Measurements from ENCODE around the gene ATAD2B. TPM values are rescaled to one million over a fixed set of nuclear protein-coding genes. Genes with fewer than 3 reads are reported as not detected.

The ATAD2B gene
- total RNA-seq, 1 experiment from 2014 or later = 34.5 TPM

GRCh38 chr2:23859983-23860382 is 66.9 kb downstream of the ATAD2B start:
- peaks cover 7% of the 10 kb centered on the region for H3K4me1 ChIP-seq (ENCODE audit: low read length)
- peaks cover 14% of the 10 kb centered on the region; the same call in 1 of the 2 replicates for H3K36me3 ChIP-seq (ENCODE audit: insufficient read depth, low read length)
- H3K9ac ChIP-seq (ENCODE audit: low read length) = no peak overlapping the region
- H3K27ac ChIP-seq (ENCODE audit: low read length) = no peak overlapping the region
- peaks cover 4% of the 10 kb centered on the region; the same call in 1 of the 2 replicates for H3K79me2 ChIP-seq (ENCODE audit: low read length)
- no peak overlapping the region for H2AFZ ChIP-seq (ENCODE audit: low read length)
- H4K20me1 ChIP-seq (ENCODE audit: insufficient read depth, low read depth, low read length) = no peaks in the 10 kb centered on the region
- no peak for DNase-seq
- no peaks in the 10 kb centered on the region for H3K9me3 ChIP-seq (ENCODE audit: low read length)
- no peak overlapping the region for H3K4me3 ChIP-seq (ENCODE audit: low read length)
- no peaks in the 10 kb centered on the region for H3K9me2 ChIP-seq (replicated peaks; ENCODE audit: insufficient read depth, low read length)
- no peaks in the 10 kb centered on the region for H3K27me3 ChIP-seq (ENCODE audit: low read length)
- no peak overlapping the region for H3K4me2 ChIP-seq (ENCODE audit: low read depth, low read length, poor library complexity, severe bottlenecking)

GRCh38 chr2:23859234-23859633 is 67.7 kb downstream of the ATAD2B start:
- Histone ChIP-seq H3K27ac (ENCODE audit: low read length) (no peak overlapping the region), H3K36me3 (ENCODE audit: insufficient read depth, low read length) (peaks cover 14% of the 10 kb centered on the region; the same call in 1 of the 2 replicates), H2AFZ (ENCODE audit: low read length) (no peak overlapping the region), H3K4me2 (ENCODE audit: low read depth, low read length, poor library complexity, severe bottlenecking) (no peak overlapping the region), H3K27me3 (ENCODE audit: low read length) (no peaks in the 10 kb centered on the region), H3K9me3 (ENCODE audit: low read length) (no peaks in the 10 kb centered on the region), H3K4me1 (ENCODE audit: low read length) (peaks cover 7% of the 10 kb centered on the region), H3K79me2 (ENCODE audit: low read length) (peaks cover 2% of the 10 kb centered on the region; the same call in 1 of the 2 replicates), H3K4me3 (ENCODE audit: low read length) (no peak overlapping the region), H4K20me1 (ENCODE audit: insufficient read depth, low read depth, low read length) (no peaks in the 10 kb centered on the region), H3K9me2 (replicated peaks; ENCODE audit: insufficient read depth, low read length) (no peaks in the 10 kb centered on the region), H3K9ac (ENCODE audit: low read length) (no peak overlapping the region)
- no peak for DNase-seq

- H3K4me2 ChIP-seq (ENCODE audit: low read depth, low read length, poor library complexity, severe bottlenecking) = peak overlapping the region; percentile 37
- H2AFZ ChIP-seq (ENCODE audit: low read length) = no peak overlapping the region
- H3K9ac ChIP-seq (ENCODE audit: low read length) = peak overlapping the region; percentile 13
- H3K79me2 ChIP-seq (ENCODE audit: low read length) = peaks cover 26% of the 10 kb centered on the region
- no peaks in the 10 kb centered on the region for H3K36me3 ChIP-seq (ENCODE audit: insufficient read depth, low read length)
- no peak overlapping the region for H3K4me3 ChIP-seq (ENCODE audit: low read length)
- H3K9me2 ChIP-seq (replicated peaks; ENCODE audit: insufficient read depth, low read length) = no peaks in the 10 kb centered on the region
- H3K27ac ChIP-seq (ENCODE audit: low read length) = peak overlapping the region; percentile 52
- no peaks in the 10 kb centered on the region for H3K9me3 ChIP-seq (ENCODE audit: low read length)
- H4K20me1 ChIP-seq (ENCODE audit: insufficient read depth, low read depth, low read length) = no peaks in the 10 kb centered on the region
- peaks cover 19% of the 10 kb centered on the region for H3K4me1 ChIP-seq (ENCODE audit: low read length)
- H3K27me3 ChIP-seq (ENCODE audit: low read length) = no peaks in the 10 kb centered on the region
- DNase-seq = no peak
Observed at GRCh38 chr2:23850564-23851256, 76.2 kb downstream of the ATAD2B start.

GRCh38 chr2:23844905-23845304 is 82.0 kb downstream of the ATAD2B start:
- no peak overlapping the region for H2AFZ ChIP-seq (ENCODE audit: low read length)
- no peaks in the 10 kb centered on the region for H3K27me3 ChIP-seq (ENCODE audit: low read length)
- H3K4me3 ChIP-seq (ENCODE audit: low read length) = no peak overlapping the region
- H3K9ac ChIP-seq (ENCODE audit: low read length) = no peak overlapping the region
- peaks cover 3% of the 10 kb centered on the region for H3K4me1 ChIP-seq (ENCODE audit: low read length)
- no peak overlapping the region for H3K4me2 ChIP-seq (ENCODE audit: low read depth, low read length, poor library complexity, severe bottlenecking)
- DNase-seq = no peak
- H4K20me1 ChIP-seq (ENCODE audit: insufficient read depth, low read depth, low read length) = no peaks in the 10 kb centered on the region
- H3K27ac ChIP-seq (ENCODE audit: low read length) = no peak overlapping the region
- H3K36me3 ChIP-seq (ENCODE audit: insufficient read depth, low read length) = 0 out of 2 replicates have a peak, but pooled peaks cover 2% of the 10 kb centered on the region
- peaks cover 37% of the 10 kb centered on the region for H3K79me2 ChIP-seq (ENCODE audit: low read length)
- no peaks in the 10 kb centered on the region for H3K9me2 ChIP-seq (replicated peaks; ENCODE audit: insufficient read depth, low read length)
- H3K9me3 ChIP-seq (ENCODE audit: low read length) = peaks cover 5% of the 10 kb centered on the region; the same call in 1 of the 2 replicates

- no peak for DNase-seq
- Histone ChIP-seq H2AFZ (ENCODE audit: low read length) (no peak overlapping the region), H3K9me3 (ENCODE audit: low read length) (peaks cover 5% of the 10 kb centered on the region; the same call in 1 of the 2 replicates), H3K9ac (ENCODE audit: low read length) (no peak overlapping the region), H4K20me1 (ENCODE audit: insufficient read depth, low read depth, low read length) (no peaks in the 10 kb centered on the region), H3K4me3 (ENCODE audit: low read length) (no peak overlapping the region), H3K9me2 (replicated peaks; ENCODE audit: insufficient read depth, low read length) (no peaks in the 10 kb centered on the region), H3K27ac (ENCODE audit: low read length) (no peak overlapping the region), H3K79me2 (ENCODE audit: low read length) (peaks cover 30% of the 10 kb centered on the region), H3K27me3 (ENCODE audit: low read length) (no peaks in the 10 kb centered on the region), H3K4me2 (ENCODE audit: low read depth, low read length, poor library complexity, severe bottlenecking) (no peak overlapping the region), H3K36me3 (ENCODE audit: insufficient read depth, low read length) (0 out of 2 replicates have a peak, but pooled peaks cover 2% of the 10 kb centered on the region), H3K4me1 (ENCODE audit: low read length) (no peaks in the 10 kb centered on the region)
Observed at GRCh38 chr2:23843051-23843976, 83.6 kb downstream of the ATAD2B start.

GRCh38 chr2:23839919-23840578 is 86.9 kb downstream of the ATAD2B start:
- Histone ChIP-seq H3K4me1 (ENCODE audit: low read length) (no peaks in the 10 kb centered on the region), H3K9me2 (replicated peaks; ENCODE audit: insufficient read depth, low read length) (no peaks in the 10 kb centered on the region), H3K4me2 (ENCODE audit: low read depth, low read length, poor library complexity, severe bottlenecking) (no peak overlapping the region), H4K20me1 (ENCODE audit: insufficient read depth, low read depth, low read length) (no peaks in the 10 kb centered on the region), H3K4me3 (ENCODE audit: low read length) (no peak overlapping the region), H2AFZ (ENCODE audit: low read length) (no peak overlapping the region), H3K27me3 (ENCODE audit: low read length) (no peaks in the 10 kb centered on the region), H3K79me2 (ENCODE audit: low read length) (peaks cover 27% of the 10 kb centered on the region; the same call in 1 of the 2 replicates), H3K27ac (ENCODE audit: low read length) (no peak overlapping the region), H3K9ac (ENCODE audit: low read length) (no peak overlapping the region), H3K9me3 (ENCODE audit: low read length) (peaks cover 5% of the 10 kb centered on the region; the same call in 1 of the 2 replicates), H3K36me3 (ENCODE audit: insufficient read depth, low read length) (0 out of 2 replicates have a peak, but pooled peaks cover 2% of the 10 kb centered on the region)
- DNase-seq = no peak

GRCh38 chr2:23838996-23839395 is 87.9 kb downstream of the ATAD2B start:
- H3K79me2 ChIP-seq (ENCODE audit: low read length) = peaks cover 19% of the 10 kb centered on the region; the same call in 1 of the 2 replicates
- H3K9ac ChIP-seq (ENCODE audit: low read length) = no peak overlapping the region
- no peak overlapping the region for H3K4me3 ChIP-seq (ENCODE audit: low read length)
- no peaks in the 10 kb centered on the region for H3K27me3 ChIP-seq (ENCODE audit: low read length)
- H3K36me3 ChIP-seq (ENCODE audit: insufficient read depth, low read length) = 0 out of 2 replicates have a peak, but pooled peaks cover 2% of the 10 kb centered on the region
- DNase-seq = no peak
- H3K9me2 ChIP-seq (replicated peaks; ENCODE audit: insufficient read depth, low read length) = no peaks in the 10 kb centered on the region
- H3K4me2 ChIP-seq (ENCODE audit: low read depth, low read length, poor library complexity, severe bottlenecking) = no peak overlapping the region
- H3K27ac ChIP-seq (ENCODE audit: low read length) = no peak overlapping the region
- no peaks in the 10 kb centered on the region for H3K4me1 ChIP-seq (ENCODE audit: low read length)
- no peaks in the 10 kb centered on the region for H4K20me1 ChIP-seq (ENCODE audit: insufficient read depth, low read depth, low read length)
- no peak overlapping the region for H2AFZ ChIP-seq (ENCODE audit: low read length)
- peaks cover 5% of the 10 kb centered on the region; the same call in 1 of the 2 replicates for H3K9me3 ChIP-seq (ENCODE audit: low read length)

All from Karpas-422 (cell line).